H9 (cell line): ENCODE results near the gene GIMAP6. TPM values are rescaled to one million over a fixed set of nuclear protein-coding genes. Genes with fewer than 3 reads are reported as not detected.
"Not testable (repeated sequence)": the region's sequence is repeated elsewhere in the genome, so short reads cannot be mapped to it uniquely, and the experiment has no call there.

Experiments used
- DNase-seq: peaks from one replicate; pipeline ENCODE4 v3.0.0-alpha.2; 2017
- H2AFZ ChIP-seq: one replicate; pipeline ENCODE4 v1.6.1; 2013; ENCODE audit warnings: mild to moderate bottlenecking, low read length, control low read depth, moderate library complexity
- H2AK5ac ChIP-seq: 2 replicates; pipeline ENCODE4 v1.6.1; 2013; ENCODE audit warnings: low read length, control low read depth, mixed read lengths; ENCODE audit not compliant: insufficient read length
- H2BK120ac ChIP-seq: one replicate; pipeline ENCODE4 v1.6.1; 2013; ENCODE audit warnings: low read depth, mild to moderate bottlenecking, low read length, control low read depth, inconsistent platforms; ENCODE audit not compliant: poor library complexity, severe bottlenecking
- H2BK12ac ChIP-seq: 2 replicates; pipeline ENCODE4 v1.6.1; 2013; ENCODE audit warnings: low read length, control low read depth, mixed read lengths, low read depth; ENCODE audit not compliant: insufficient read length
- H2BK15ac ChIP-seq: 2 replicates; pipeline ENCODE4 v1.6.1; 2013; ENCODE audit warnings: low read depth, low read length, control low read depth
- H2BK20ac ChIP-seq: one replicate; pipeline ENCODE4 v1.6.1; 2013; ENCODE audit warnings: low read depth, mild to moderate bottlenecking, low read length, control low read depth, inconsistent platforms; ENCODE audit not compliant: poor library complexity, severe bottlenecking
- H2BK5ac ChIP-seq: 2 replicates; pipeline ENCODE4 v1.6.1; 2013; ENCODE audit warnings: low read length, control low read depth, mixed read lengths; ENCODE audit not compliant: insufficient read length
- H3K14ac ChIP-seq: 2 replicates; pipeline ENCODE4 v1.6.1; 2013; ENCODE audit warnings: low read length, control low read depth; ENCODE audit not compliant: insufficient read depth
- H3K18ac ChIP-seq: 2 replicates; pipeline ENCODE4 v1.6.1; 2013; ENCODE audit warnings: low read depth, mild to moderate bottlenecking, mixed read lengths, low read length, control low read depth; ENCODE audit not compliant: insufficient read length
- H3K23ac ChIP-seq: 2 replicates; pipeline ENCODE4 v1.6.1; 2013; ENCODE audit warnings: low read length, control low read depth, mixed read lengths, low read depth; ENCODE audit not compliant: insufficient read length
- H3K23me2 ChIP-seq: 2 replicates; pipeline ENCODE4 v1.6.1; 2013; ENCODE audit warnings: low read depth, mild to moderate bottlenecking, mixed read lengths, low read length, control low read depth; ENCODE audit not compliant: insufficient read length, poor library complexity, severe bottlenecking
- H3K27ac ChIP-seq: 2 replicates; pipeline ENCODE4 v1.5.1; 2013; ENCODE audit warnings: low read length, control low read depth, mixed read lengths, low read depth; ENCODE audit not compliant: insufficient read length
- H3K27me3 ChIP-seq: 2 replicates; pipeline ENCODE4 v1.6.1; 2013; ENCODE audit warnings: low read length, control low read depth, inconsistent platforms; ENCODE audit not compliant: insufficient read depth
- H3K4ac ChIP-seq: 2 replicates; pipeline ENCODE4 v1.6.1; 2013; ENCODE audit warnings: low read depth, mild to moderate bottlenecking, control low read depth, inconsistent platforms, low read length, moderate library complexity
- H3K4me1 ChIP-seq: 2 replicates; pipeline ENCODE4 v1.6.1; 2013; ENCODE audit warnings: low read length, control low read depth, inconsistent platforms; ENCODE audit not compliant: insufficient read depth
- H3K4me2 ChIP-seq: 2 replicates; pipeline ENCODE4 v1.6.1; 2013; ENCODE audit warnings: low read length, control low read depth, mixed read lengths; ENCODE audit not compliant: insufficient read length, insufficient read depth
- H3K56ac ChIP-seq: 2 replicates; pipeline ENCODE4 v1.6.1; 2013; ENCODE audit warnings: low read depth, mild to moderate bottlenecking, mixed read lengths, low read length, control low read depth; ENCODE audit not compliant: insufficient read length
- H3K79me1 ChIP-seq: 2 replicates; pipeline ENCODE4 v1.6.1; 2013; ENCODE audit warnings: low read depth, mild to moderate bottlenecking, moderate library complexity, low read length, control low read depth, inconsistent platforms; ENCODE audit not compliant: insufficient read depth, poor library complexity, severe bottlenecking
- H3K79me2 ChIP-seq: 2 replicates; pipeline ENCODE4 v1.6.1; 2013; ENCODE audit warnings: low read length, control low read depth, inconsistent platforms; ENCODE audit not compliant: insufficient read depth
- H3K9ac ChIP-seq: 2 replicates; pipeline ENCODE4 v1.6.1; 2013; ENCODE audit warnings: low read length, control low read depth, mixed read lengths; ENCODE audit not compliant: insufficient read length; ENCODE audit errors: extremely low read depth
- H3K9me3 ChIP-seq: one replicate; pipeline ENCODE4 v1.6.1; 2013; ENCODE audit warnings: low read depth, low read length, inconsistent platforms; ENCODE audit not compliant: control insufficient read depth
- H3T11ph ChIP-seq: one replicate; pipeline ENCODE4 v1.6.1; 2013; ENCODE audit warnings: mild to moderate bottlenecking, low read length, control low read depth, inconsistent platforms
- H4K20me1 ChIP-seq: one replicate; pipeline ENCODE4 v1.6.1; 2013; ENCODE audit not compliant: control insufficient read depth, insufficient read length, insufficient read depth
- H4K5ac ChIP-seq: 2 replicates; pipeline ENCODE4 v1.6.1; 2013; ENCODE audit warnings: low read depth, mild to moderate bottlenecking, mixed read lengths, low read length, control low read depth; ENCODE audit not compliant: insufficient read length
- H4K8ac ChIP-seq: replicated peaks from 2 replicates; pipeline ENCODE4 v1.6.1; 2013; ENCODE audit warnings: low read length, control low read depth, mixed read lengths, low read depth; ENCODE audit not compliant: insufficient read length
- H4K91ac ChIP-seq: 2 replicates; pipeline ENCODE4 v1.6.1; 2013; ENCODE audit warnings: low read depth, mild to moderate bottlenecking, moderate library complexity, mixed read lengths, low read length, control low read depth; ENCODE audit not compliant: insufficient read length
- H3K27ac Mint-ChIP-seq, 3 experiments: 2 replicates in 2 of 3; 3 replicates in 1 of 3; pipeline ENCODE4 v1.8.0; 2020 to 2021; ENCODE audit warnings: mixed read lengths in 3 of 3, mild to moderate bottlenecking in 1 of 3, moderate library complexity in 1 of 3
- H3K27me3 Mint-ChIP-seq: 2 replicates; pipeline ENCODE4 v1.8.0; 2021; ENCODE audit warnings: low read depth, mild to moderate bottlenecking, moderate library complexity, mixed read lengths
- H3K36me3 Mint-ChIP-seq, 3 experiments: 2 replicates in 2 of 3; 3 replicates in 1 of 3; pipeline ENCODE4 v1.8.0; 2020 to 2021; ENCODE audit warnings: low read depth in 3 of 3, mixed read lengths in 3 of 3; ENCODE audit not compliant: insufficient read depth in 1 of 3
- H3K4me1 Mint-ChIP-seq, 2 experiments: 2 replicates each; pipeline ENCODE4 v1.8.0; 2020; ENCODE audit warnings: mixed read lengths in 2 of 2
- H3K4me3 Mint-ChIP-seq, 2 experiments: 2 replicates in 1 of 2; 3 replicates in 1 of 2; pipeline ENCODE4 v1.8.0; 2020 to 2021; ENCODE audit warnings: mild to moderate bottlenecking in 2 of 2, mixed read lengths in 2 of 2, moderate library complexity in 1 of 2
- H3K9me3 Mint-ChIP-seq, 2 experiments: 2 replicates in 1 of 2; 3 replicates in 1 of 2; pipeline ENCODE4 v1.8.0; 2020; ENCODE audit warnings: mild to moderate bottlenecking in 2 of 2, mixed read lengths in 2 of 2, moderate library complexity in 1 of 2
- WGBS: extraction: QIAGEN DNeasy Blood & Tissue Kit; methylation state at CpG from one replicate; pipeline ENCODE4 v1.1.7; 2013; ENCODE audit warnings: missing lambda C conversion rate, low lambda C conversion rate, mixed read lengths; ENCODE audit not compliant: insufficient read length; ENCODE audit errors: extremely low coverage; 5-methylcytosine and 5-hydroxymethylcytosine counted together
- total RNA-seq: library from RNA; stranded (reverse); gene quantifications from 2 replicates; pipeline ENCODE4 v1.2.1, GENCODE V29; 2021

Gene GIMAP6
- total RNA-seq, 1 experiment from 2014 or later, result not detected

- not testable (repeated sequence) for H2BK15ac ChIP-seq, H3K4ac ChIP-seq, H2BK12ac ChIP-seq, H3K9ac ChIP-seq, H4K91ac ChIP-seq, H2AFZ ChIP-seq, H3K27me3 ChIP-seq, H2BK5ac ChIP-seq, H3K27ac ChIP-seq, H3K4me1 ChIP-seq, H3K27ac Mint-ChIP-seq, H3K4me3 Mint-ChIP-seq, H2BK20ac ChIP-seq, H3K36me3 Mint-ChIP-seq, H3K4me1 Mint-ChIP-seq, H4K20me1 ChIP-seq, H3K23me2 ChIP-seq, DNase-seq, H3K56ac ChIP-seq, H2BK120ac ChIP-seq, H3K14ac ChIP-seq, H3K9me3 ChIP-seq, H3K18ac ChIP-seq, H4K5ac ChIP-seq, H3T11ph ChIP-seq, H2AK5ac ChIP-seq, H3K79me1 ChIP-seq, H3K23ac ChIP-seq, H4K8ac ChIP-seq, H3K4me2 ChIP-seq, H3K79me2 ChIP-seq
- no CpG with 5 or more reads among the region's 11 CpGs for WGBS
- Mint-ChIP-seq H3K9me3 (peaks cover 20 to 33% of the 10 kb centered on the region in 2 experiments), H3K27me3 (peaks cover 34% of the 10 kb centered on the region)
Observed at GRCh38 chr7:150678601-150679000, 46.4 kb upstream of the GIMAP6 start.

GRCh38 chr7:150676854-150677253 is 44.7 kb upstream of the GIMAP6 start:
- not testable (repeated sequence) for H3K4me3 Mint-ChIP-seq, H3K79me2 ChIP-seq, H3K23ac ChIP-seq, H3K4ac ChIP-seq, H3K4me1 ChIP-seq, H3K79me1 ChIP-seq, H3K18ac ChIP-seq, H3K27me3 ChIP-seq, H2AFZ ChIP-seq, H3T11ph ChIP-seq, H4K5ac ChIP-seq, H3K23me2 ChIP-seq, DNase-seq, H3K27ac Mint-ChIP-seq, H2BK5ac ChIP-seq, H2BK20ac ChIP-seq, H2BK12ac ChIP-seq, H3K27ac ChIP-seq, H4K91ac ChIP-seq, H3K36me3 Mint-ChIP-seq, H4K20me1 ChIP-seq, H3K4me1 Mint-ChIP-seq, H4K8ac ChIP-seq, H2BK15ac ChIP-seq, H2BK120ac ChIP-seq, H2AK5ac ChIP-seq, H3K9ac ChIP-seq, H3K14ac ChIP-seq, H3K56ac ChIP-seq, H3K9me3 ChIP-seq, H3K4me2 ChIP-seq
- no CpG with 5 or more reads among the region's 3 CpGs for WGBS
- Mint-ChIP-seq H3K27me3 (peaks cover 21% of the 10 kb centered on the region), H3K9me3 (peaks cover 18 to 38% of the 10 kb centered on the region in 2 experiments)
